Astrocyte of the hippocampus (primary cell): Measurements from ENCODE around the gene XXYLT1.

Experiments
- DNase-seq: peaks from one replicate; pipeline ENCODE4 v3.0.0; 2011; ENCODE audit warnings: low read depth, low spot score

XXYLT1 gene

GRCh38 chr3:195131176-195131575 lies 139.8 kb downstream of the XXYLT1 start:
- DNase-seq, result no peak

- peak; percentile 48 for DNase-seq
Measured at GRCh38 chr3:195129644-195130492, 141.1 kb downstream of the XXYLT1 start.

- no peak for DNase-seq
Measured at GRCh38 chr3:195129072-195129643, 141.8 kb downstream of the XXYLT1 start.

- DNase-seq, result peak; percentile 54
Measured at GRCh38 chr3:195128255-195129071, 142.5 kb downstream of the XXYLT1 start.

- no peak for DNase-seq
Measured at GRCh38 chr3:195126056-195126605, 144.8 kb downstream of the XXYLT1 start.

GRCh38 chr3:195125646-195126045 lies 145.3 kb downstream of the XXYLT1 start:
- DNase-seq, result no peak

- DNase-seq, result no peak
Measured at GRCh38 chr3:195124378-195124992, 146.5 kb downstream of the XXYLT1 start.

GRCh38 chr3:195123281-195123691 lies 147.7 kb downstream of the XXYLT1 start:
- DNase-seq, result peak; percentile 48

GRCh38 chr3:195122261-195122660 lies 148.7 kb downstream of the XXYLT1 start:
- DNase-seq, result no peak

GRCh38 chr3:195120267-195120601 lies 150.7 kb downstream of the XXYLT1 start:
- DNase-seq, result no peak

- peak; percentile 92 for DNase-seq
Measured at GRCh38 chr3:195119461-195120266, 151.3 kb downstream of the XXYLT1 start.

GRCh38 chr3:195118671-195119070 lies 152.3 kb downstream of the XXYLT1 start:
- no peak for DNase-seq

GRCh38 chr3:195117978-195118581 lies 152.9 kb downstream of the XXYLT1 start:
- DNase-seq, result no peak

GRCh38 chr3:195116407-195117185 lies 154.4 kb downstream of the XXYLT1 start:
- no peak for DNase-seq

- no peak for DNase-seq
Measured at GRCh38 chr3:195115600-195116406, 155.2 kb downstream of the XXYLT1 start.

GRCh38 chr3:195114786-195115599 lies 156.0 kb downstream of the XXYLT1 start:
- DNase-seq, result no peak

- DNase-seq, result no peak
Measured at GRCh38 chr3:195113536-195114425, 157.2 kb downstream of the XXYLT1 start.
